Measurements from ENCODE around the gene ARHGAP10.
A peak's percentile ranks its signal among the peaks of the same experiment; 100 is the strongest.

The ARHGAP10 gene

DNA sequence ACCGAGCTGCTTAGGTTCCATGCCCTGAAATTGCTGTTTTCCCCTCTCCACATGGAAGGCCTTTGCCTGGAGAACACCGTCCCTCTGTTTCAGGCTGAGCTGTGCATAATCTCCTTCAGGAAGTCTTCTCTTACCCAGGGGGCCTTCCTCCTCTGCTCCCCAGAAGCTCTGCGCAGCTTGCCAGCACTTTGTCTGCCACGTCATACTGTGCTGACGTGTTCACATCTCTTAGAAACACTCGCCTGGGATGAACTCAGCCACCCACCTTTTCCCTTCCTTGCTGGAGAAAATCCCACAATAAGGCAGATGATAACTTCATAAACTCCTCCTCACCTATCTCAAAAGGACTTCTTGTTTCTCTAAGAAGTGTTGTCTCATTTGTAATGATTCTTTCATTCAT, 110.7 kb downstream of the ARHGAP10 start:
- TF ChIP-seq GATA3 (IDR thresholded peaks at IDR 0.05; ENCODE audit: low read depth, low read length) = no peak
- TF ChIP-seq GATA2 (IDR thresholded peaks at IDR 0.05; ENCODE audit: low read depth, low read length) = no peak

GRCh38 chr4:147843162-147843561, 111.3 kb downstream of the ARHGAP10 start:
- TF ChIP-seq GATA3 (IDR thresholded peaks at IDR 0.05; ENCODE audit: low read depth, low read length) = no peak
- TF ChIP-seq GATA2 (IDR thresholded peaks at IDR 0.05; ENCODE audit: low read depth, low read length) = no peak

GRCh38 chr4:147844781-147845180, 112.9 kb downstream of the ARHGAP10 start:
- TF ChIP-seq GATA3 (IDR thresholded peaks at IDR 0.05; ENCODE audit: low read depth, low read length) (no peak), GATA2 (IDR thresholded peaks at IDR 0.05; ENCODE audit: low read depth, low read length) (no peak)

- TF ChIP-seq GATA3 (IDR thresholded peaks at IDR 0.05; ENCODE audit: low read depth, low read length) (no peak), GATA2 (IDR thresholded peaks at IDR 0.05; ENCODE audit: low read depth, low read length) (no peak)
These were observed 114.6 kb downstream of the ARHGAP10 start for GRCh38 chr4:147846318-147847155.

GRCh38 chr4:147847751-147848590, 116.1 kb downstream of the ARHGAP10 start:
- TF ChIP-seq GATA2 (IDR thresholded peaks at IDR 0.05; ENCODE audit: low read depth, low read length) (no peak), GATA3 (IDR thresholded peaks at IDR 0.05; ENCODE audit: low read depth, low read length) (no peak)

DNA sequence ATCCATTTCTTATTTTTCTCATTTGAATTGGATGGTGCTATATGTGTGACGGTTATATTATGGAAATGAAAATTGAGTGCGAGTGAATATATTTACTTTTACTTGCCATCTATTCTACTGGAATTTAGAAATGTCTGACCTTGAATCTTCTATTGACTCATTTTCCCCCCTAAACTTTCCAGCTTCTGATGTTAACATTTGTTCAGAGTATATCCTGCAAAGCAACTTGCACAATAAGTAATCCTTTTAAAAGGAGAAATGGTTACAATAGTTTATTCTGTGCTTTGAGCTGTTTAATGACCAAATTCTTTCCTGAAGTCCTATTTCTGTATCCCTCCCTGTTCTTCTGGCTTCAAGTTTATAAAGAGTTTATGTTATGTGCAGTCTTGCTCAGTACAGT, 116.7 kb downstream of the ARHGAP10 start:
- no peak for TF ChIP-seq GATA3 (IDR thresholded peaks at IDR 0.05; ENCODE audit: low read depth, low read length)
- no peak for TF ChIP-seq GATA2 (IDR thresholded peaks at IDR 0.05; ENCODE audit: low read depth, low read length)

DNA sequence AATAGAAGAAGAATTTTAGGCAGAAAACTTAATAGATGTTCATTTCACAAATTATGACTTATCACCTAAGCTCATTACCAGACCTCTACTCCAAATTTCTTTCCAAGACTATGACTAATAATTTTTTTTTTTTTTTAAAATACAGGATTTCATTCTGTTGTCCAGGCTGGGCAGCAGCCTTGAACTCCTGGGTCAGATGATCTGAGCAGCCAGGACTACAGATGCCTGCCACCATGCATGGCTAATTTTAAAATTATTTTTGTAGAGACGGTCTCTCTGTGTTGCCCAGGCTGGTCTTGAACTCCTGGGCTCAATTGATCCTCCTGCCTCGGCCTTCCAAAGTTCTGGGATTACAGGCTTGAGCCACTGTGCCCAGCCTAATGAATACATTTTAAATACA, 119.2 kb downstream of the ARHGAP10 start:
- TF ChIP-seq GATA3 (IDR thresholded peaks at IDR 0.05; ENCODE audit: low read depth, low read length) = no peak
- TF ChIP-seq GATA2 (IDR thresholded peaks at IDR 0.05; ENCODE audit: low read depth, low read length) = no peak

DNA sequence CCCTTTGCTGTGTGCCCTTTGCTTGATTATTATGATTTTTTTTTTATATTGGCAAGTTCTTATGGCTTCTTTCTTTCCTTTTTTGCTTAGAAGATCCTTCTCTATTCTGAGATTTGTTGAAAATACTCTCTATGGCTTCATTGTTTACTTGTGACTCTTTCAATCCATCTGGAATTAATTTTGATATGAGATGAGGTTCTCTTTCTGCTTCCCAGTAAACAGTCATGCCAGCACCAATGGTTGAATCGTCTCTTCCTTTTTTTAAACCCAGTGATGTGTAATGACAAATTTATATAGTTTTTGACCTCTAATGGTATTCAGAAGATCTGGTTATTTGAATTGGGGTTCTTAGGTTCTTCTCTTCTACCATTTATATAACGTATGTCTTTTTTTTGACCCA, 121.8 kb downstream of the ARHGAP10 start:
- no peak for TF ChIP-seq GATA2 (IDR thresholded peaks at IDR 0.05; ENCODE audit: low read depth, low read length)
- no peak for TF ChIP-seq GATA3 (IDR thresholded peaks at IDR 0.05; ENCODE audit: low read depth, low read length)

GRCh38 chr4:147854154-147854553, 122.3 kb downstream of the ARHGAP10 start:
- TF ChIP-seq GATA2 (IDR thresholded peaks at IDR 0.05; ENCODE audit: low read depth, low read length) (no peak), GATA3 (IDR thresholded peaks at IDR 0.05; ENCODE audit: low read depth, low read length) (no peak)

DNA sequence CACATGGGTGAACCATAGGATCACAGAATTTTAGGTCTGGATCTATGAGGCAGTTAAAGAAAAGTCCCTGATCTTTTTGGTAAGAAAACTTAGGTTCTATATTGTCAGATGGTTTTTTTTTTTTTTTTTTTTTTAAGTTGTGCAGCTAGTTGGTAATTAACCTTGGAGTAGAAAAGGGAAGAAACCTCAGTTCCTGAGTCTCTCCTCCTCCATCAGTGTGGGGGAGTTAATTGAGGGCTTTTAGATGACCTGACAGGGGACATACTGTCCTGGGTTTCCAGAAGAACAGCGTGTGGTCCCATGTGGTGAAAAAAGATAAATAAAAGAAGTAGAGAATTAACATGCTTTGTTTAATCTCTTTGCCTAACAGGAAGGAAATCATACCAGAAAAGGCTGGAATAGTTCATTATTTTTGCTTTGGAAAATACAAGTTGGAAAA, 123.7 kb downstream of the ARHGAP10 start:
- TF ChIP-seq GATA2 (IDR thresholded peaks at IDR 0.05; ENCODE audit: low read depth, low read length) = no peak
- TF ChIP-seq GATA3 (IDR thresholded peaks at IDR 0.05; ENCODE audit: low read depth, low read length) = no peak

DNA sequence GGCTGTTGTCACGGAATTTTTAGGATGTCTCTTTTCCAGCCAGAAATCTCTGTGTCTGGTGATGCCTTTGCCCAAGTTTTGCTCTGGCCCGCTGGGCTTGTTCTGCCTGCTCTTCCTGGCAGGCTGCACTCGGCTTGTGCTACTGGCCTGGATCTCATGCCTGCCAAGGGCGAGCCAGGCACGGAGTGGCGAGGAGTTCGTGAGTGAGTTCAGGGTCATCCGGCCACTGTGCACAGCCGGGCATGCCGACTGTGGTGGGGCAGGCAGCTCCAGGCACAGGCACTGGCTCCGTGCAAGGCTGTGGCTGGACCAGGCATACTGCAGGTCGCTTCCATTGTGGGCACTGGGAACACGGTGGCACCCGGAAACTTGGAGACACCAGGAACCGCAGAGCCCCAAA, 129.1 kb downstream of the ARHGAP10 start:
- TF ChIP-seq GATA2 (IDR thresholded peaks at IDR 0.05; ENCODE audit: low read depth, low read length) = no peak
- TF ChIP-seq GATA3 (IDR thresholded peaks at IDR 0.05; ENCODE audit: low read depth, low read length) = no peak

- TF ChIP-seq GATA3 (IDR thresholded peaks at IDR 0.05; ENCODE audit: low read depth, low read length) (no peak; the same call in 1 of the 2 replicates), GATA2 (IDR thresholded peaks at IDR 0.05; ENCODE audit: low read depth, low read length) (peak; percentile 84)
These were observed 130.3 kb downstream of the ARHGAP10 start for GRCh38 chr4:147862043-147862692.

DNA sequence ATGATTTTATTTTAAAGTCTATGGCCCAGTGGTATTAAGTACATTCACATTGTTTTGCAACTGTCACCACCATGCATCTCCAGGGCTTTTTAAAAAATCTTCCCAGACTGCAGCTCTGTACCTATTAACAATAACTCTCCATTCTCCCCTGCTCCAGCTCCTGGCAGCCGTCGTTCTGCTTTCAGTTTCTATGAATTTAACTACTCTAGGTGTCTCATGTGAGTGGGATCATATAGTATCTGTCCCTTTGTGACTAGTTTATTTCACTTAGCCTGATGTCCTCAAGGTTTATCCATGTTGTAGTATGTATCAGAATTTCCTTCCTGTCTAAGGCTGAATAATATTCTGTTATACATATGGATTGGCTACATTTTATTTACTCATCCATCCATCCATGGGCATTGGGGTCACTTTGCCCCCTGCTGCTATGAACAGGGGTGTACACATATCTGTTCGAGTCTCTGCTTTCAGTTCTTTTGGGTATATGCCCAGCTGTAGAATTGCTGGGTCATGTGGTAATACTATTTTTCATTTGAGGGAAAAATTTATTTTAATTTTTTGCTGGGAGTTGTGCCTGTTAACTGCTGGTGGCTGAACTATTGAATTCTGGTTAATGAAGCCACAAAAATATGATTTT, 131.3 kb downstream of the ARHGAP10 start:
- no peak for TF ChIP-seq GATA3 (IDR thresholded peaks at IDR 0.05; ENCODE audit: low read depth, low read length)
- TF ChIP-seq GATA2 (IDR thresholded peaks at IDR 0.05; ENCODE audit: low read depth, low read length) = no peak

Data from SH-SY5Y (cell line).